NCI-H187 treated with DMSO at 0.1 percent for 48 hours (cell line): ENCODE measurements around the gene SLC35F2.
"Not testable (repeated sequence)": the region's sequence is repeated elsewhere in the genome, so short reads cannot be mapped to it uniquely, and the experiment has no call there.

Source experiments
- DNase-seq: peaks from one replicate; lab custom pipeline; 2025; lab: John Stamatoyannopoulos, UW

Gene SLC35F2

GRCh38 chr11:107858217-107859070 lies at the start of gene SLC35F2:
TSS of gene SLC35F2 (minus strand) at chr11:107858787. CDS start at chr11:107858767, 20 bp downstream.
- peak; percentile 55 for DNase-seq

GRCh38 chr11:107908211-107908610 lies 49.6 kb upstream of the SLC35F2 start:
- no peak for DNase-seq

- DNase-seq, result no peak
Measured at GRCh38 chr11:107898270-107898669, 39.7 kb upstream of the SLC35F2 start.

GRCh38 chr11:107882095-107882820 lies 23.7 kb upstream of the SLC35F2 start:
- DNase-seq, result no peak

- not testable (repeated sequence) for DNase-seq
Measured at GRCh38 chr11:107881471-107881870, 22.9 kb upstream of the SLC35F2 start.

- DNase-seq, result no peak
Measured at GRCh38 chr11:107876141-107876540, 17.6 kb upstream of the SLC35F2 start.

- DNase-seq, result no peak
Measured at GRCh38 chr11:107864591-107864990, 6.0 kb upstream of the SLC35F2 start.

- no peak for DNase-seq
Measured at GRCh38 chr11:107860688-107861087, 2.1 kb upstream of the SLC35F2 start.

- not testable (repeated sequence) for DNase-seq
Measured at GRCh38 chr11:107860240-107860620, 1.6 kb upstream of the SLC35F2 start.

GRCh38 chr11:107859459-107860239 lies 1.1 kb upstream of the SLC35F2 start:
- no peak for DNase-seq

GRCh38 chr11:107857550-107858216 lies 904 bp downstream of the SLC35F2 start:
- no peak for DNase-seq

- no peak for DNase-seq
Measured at GRCh38 chr11:107856981-107857517, 1.5 kb downstream of the SLC35F2 start.

- DNase-seq, result no peak
Measured at GRCh38 chr11:107856180-107856980, 2.2 kb downstream of the SLC35F2 start.

- no peak for DNase-seq
Measured at GRCh38 chr11:107853070-107853469, 5.5 kb downstream of the SLC35F2 start.

- no peak for DNase-seq
Measured at GRCh38 chr11:107851704-107852310, 6.8 kb downstream of the SLC35F2 start.

GRCh38 chr11:107849790-107850189 lies 8.8 kb downstream of the SLC35F2 start:
- DNase-seq, result no peak

GRCh38 chr11:107848345-107848744 lies 10.2 kb downstream of the SLC35F2 start:
- DNase-seq, result no peak

- no peak for DNase-seq
Measured at GRCh38 chr11:107847184-107847583, 11.4 kb downstream of the SLC35F2 start.

GRCh38 chr11:107844041-107844440 lies 14.5 kb downstream of the SLC35F2 start:
- DNase-seq, result no peak

- no peak for DNase-seq
Measured at GRCh38 chr11:107842412-107843100, 16.0 kb downstream of the SLC35F2 start.
